Endodermal cell (in vitro differentiated cells): ENCODE data around the gene CCDC27. TPM values are rescaled to one million over a fixed set of nuclear protein-coding genes. Genes with fewer than 3 reads are reported as not detected.
A peak's percentile ranks its signal among the peaks of the same experiment; 100 is the strongest.

ENCODE experiments used
- DNase-seq: peaks from one replicate; pipeline ENCODE4 v3.0.0-alpha.2; 2017
- H3K27ac ChIP-seq: 2 replicates; pipeline ENCODE4 v1.5.1; 2013; ENCODE audit warnings: mild to moderate bottlenecking, low read depth, low read length, moderate library complexity
- H3K27me3 ChIP-seq: 2 replicates; pipeline ENCODE4 v1.6.1; 2013; ENCODE audit warnings: mild to moderate bottlenecking, low read length, moderate library complexity; ENCODE audit not compliant: insufficient read depth, control insufficient read depth, poor library complexity, severe bottlenecking
- H3K36me3 ChIP-seq: 2 replicates; pipeline ENCODE4 v1.7.0; 2013; ENCODE audit warnings: mild to moderate bottlenecking, low read length, moderate library complexity; ENCODE audit not compliant: control insufficient read depth, insufficient read depth
- H3K4me1 ChIP-seq: one replicate; pipeline ENCODE4 v1.7.0; 2013; ENCODE audit warnings: low read length; ENCODE audit not compliant: control insufficient read depth, insufficient read depth
- H3K4me3 ChIP-seq: 2 replicates; pipeline ENCODE4 v1.5.1; 2013; ENCODE audit warnings: mild to moderate bottlenecking, low read length, moderate library complexity
- H3K9ac ChIP-seq: 2 replicates; pipeline ENCODE4 v1.6.1; 2013; ENCODE audit warnings: mild to moderate bottlenecking, low read length, moderate library complexity; ENCODE audit not compliant: poor library complexity, severe bottlenecking; ENCODE audit errors: extremely low read depth
- H3K9me3 ChIP-seq: 2 replicates; pipeline ENCODE4 v1.6.1; 2013; ENCODE audit warnings: mild to moderate bottlenecking, low read length, moderate library complexity; ENCODE audit not compliant: control insufficient read depth
- H3K27ac Mint-ChIP-seq: 2 replicates; pipeline ENCODE4 v1.8.0; 2020; ENCODE audit warnings: mixed read lengths
- H3K27me3 Mint-ChIP-seq: 2 replicates; pipeline ENCODE4 v1.8.0; 2021; ENCODE audit warnings: mild to moderate bottlenecking, mixed read lengths; ENCODE audit not compliant: insufficient read depth
- H3K36me3 Mint-ChIP-seq: 2 replicates; pipeline ENCODE4 v1.8.0; 2020; ENCODE audit warnings: low read depth, mixed read lengths
- H3K4me1 Mint-ChIP-seq: 2 replicates; pipeline ENCODE4 v1.8.0; 2020; ENCODE audit warnings: mixed read lengths
- H3K4me3 Mint-ChIP-seq: 2 replicates; pipeline ENCODE4 v1.8.0; 2020; ENCODE audit warnings: mild to moderate bottlenecking, moderate library complexity, mixed read lengths
- H3K9me3 Mint-ChIP-seq: 2 replicates; pipeline ENCODE4 v1.8.0; 2020; ENCODE audit warnings: mild to moderate bottlenecking, mixed read lengths
- CTCF ChIP-seq: fragments of 200-600 bp; sonication (generic); conservative IDR thresholded peaks from 2 replicates; pipeline ENCODE4 v1.5.0; 2021; ENCODE audit warnings: antibody characterized with exemption, mild to moderate bottlenecking
- WGBS, 2 experiments: methylation state at CpG; one replicate each; pipeline versions ENCODE4 v1.1.5 to v1.1.7; 2013; ENCODE audit warnings: missing lambda C conversion rate in 2 of 2, mixed read lengths in 1 of 2; ENCODE audit not compliant: insufficient coverage in 1 of 2, insufficient read length in 1 of 2; 5-methylcytosine and 5-hydroxymethylcytosine counted together
- total RNA-seq, 2 donors: library from RNA; stranded (reverse); fragmentation: NEBNext Ultra II Directional in 1 of 2; extraction: Animal tissue kit (Norgen Biotek cat#: 25700) in 1 of 2; gene quantifications; 2 replicates in 1 of 2; 3 replicates in 1 of 2; pipeline ENCODE4 v1.2.1, GENCODE V29; 2021

The CCDC27 gene
- total RNA-seq, 2 donors from 2014 or later, result not detected

DNA sequence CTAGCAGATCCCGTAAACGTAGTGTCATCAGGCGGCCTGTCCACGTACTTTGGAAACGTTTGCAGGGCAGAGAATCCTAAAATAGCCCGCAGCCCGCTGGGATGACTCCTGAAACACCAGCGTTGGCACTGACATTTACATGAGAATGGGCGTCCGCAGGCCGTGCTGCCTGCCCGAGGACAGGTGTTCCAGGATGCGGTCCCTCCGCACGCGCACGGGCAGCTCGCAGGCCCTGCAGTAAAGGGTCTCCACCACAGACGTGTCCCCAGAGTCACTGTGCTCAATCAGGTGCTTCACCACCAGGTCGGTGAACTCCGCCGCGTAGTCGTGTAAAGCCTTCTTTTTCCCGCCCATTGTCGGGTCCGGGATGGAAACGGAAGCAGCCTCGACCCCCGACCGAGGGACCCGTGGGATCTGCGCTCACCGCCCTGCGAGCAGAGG, 5.8 kb upstream of the CCDC27 start:
- peak overlapping the region; percentile 83 for H3K4me3 Mint-ChIP-seq
- H3K9me3 Mint-ChIP-seq, result no peaks in the 10 kb centered on the region
- peaks cover 17% of the 10 kb centered on the region for H3K4me1 Mint-ChIP-seq
- H3K36me3 Mint-ChIP-seq, result peaks cover 31% of the 10 kb centered on the region
- Histone ChIP-seq H3K4me3 (peak overlapping the region; percentile 86), H3K9me3 (no peaks in the 10 kb centered on the region), H3K9ac (peak overlapping the region; percentile 51), H3K36me3 (peaks cover 19% of the 10 kb centered on the region), H3K27me3 (peaks cover 9% of the 10 kb centered on the region), H3K27ac (no peak overlapping the region), H3K4me1 (peaks cover 10% of the 10 kb centered on the region)
- peak overlapping the region; percentile 86 for H3K27ac Mint-ChIP-seq
- DNase-seq, result peak; percentile 80
- TF ChIP-seq CTCF, result no peak
- 7 to 10% methylated on average over 19 to 35 of the region's 35 CpGs for WGBS, 2 experiments
- peaks cover 18% of the 10 kb centered on the region for H3K27me3 Mint-ChIP-seq

DNA sequence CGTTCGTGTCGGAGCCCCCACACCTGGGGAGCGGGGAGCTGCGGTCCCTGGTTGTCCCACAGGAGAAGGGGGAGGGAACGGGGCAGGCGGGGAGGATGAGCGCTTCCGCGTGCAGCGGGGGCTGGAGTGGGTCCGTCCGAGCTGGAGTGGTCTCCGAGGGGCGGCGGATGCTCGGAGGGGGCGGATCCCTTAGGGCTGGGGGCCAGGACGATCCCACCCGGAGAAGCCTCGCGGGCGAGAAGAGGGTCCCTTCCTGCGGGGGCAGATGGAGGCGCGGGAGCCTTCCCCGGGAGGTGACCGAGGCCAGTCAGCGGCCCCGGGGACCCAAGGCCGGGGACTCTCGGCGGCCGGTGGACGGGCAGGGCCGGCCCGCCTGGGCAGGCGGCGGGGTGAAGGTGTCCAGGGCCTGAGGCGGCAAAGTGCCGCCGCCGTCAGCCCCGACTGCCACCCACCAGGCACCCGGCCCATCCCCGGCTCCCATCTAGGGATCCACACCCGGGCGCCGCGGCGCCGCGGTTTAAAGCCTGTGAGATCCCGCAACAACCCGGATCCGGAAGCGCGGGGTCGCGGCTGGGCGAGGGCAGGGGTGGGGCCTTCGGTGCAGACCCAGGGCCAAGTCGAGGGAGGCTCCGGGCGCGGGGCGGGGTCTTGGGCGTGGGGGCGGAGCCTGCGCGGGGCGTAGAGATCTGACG, 5.3 kb upstream of the CCDC27 start:
- peak overlapping the region; percentile 86 for H3K27ac Mint-ChIP-seq
- H3K9me3 ChIP-seq, result no peaks in the 10 kb centered on the region
- no peak overlapping the region for H3K27ac ChIP-seq

GRCh38 chr1:3747522-3747848, 4.8 kb upstream of the CCDC27 start:
- H3K27me3 ChIP-seq, result peaks cover 9% of the 10 kb centered on the region
- H3K27ac ChIP-seq, result no peak overlapping the region
- 49% methylated on average over 6 of the region's 6 CpGs; no CpG with 5 or more reads in 1 of the 2 experiments for WGBS, 2 experiments
- H3K27ac Mint-ChIP-seq, result no peak overlapping the region
- H3K9me3 Mint-ChIP-seq, result no peaks in the 10 kb centered on the region
- H3K27me3 Mint-ChIP-seq, result peaks cover 26% of the 10 kb centered on the region
- no peak for DNase-seq
- no peak for TF ChIP-seq CTCF
- H3K9me3 ChIP-seq, result no peaks in the 10 kb centered on the region
- peaks cover 8% of the 10 kb centered on the region for H3K36me3 ChIP-seq
- H3K4me3 ChIP-seq, result peak overlapping the region; percentile 86
- peaks cover 10% of the 10 kb centered on the region for H3K4me1 ChIP-seq
- H3K4me3 Mint-ChIP-seq, result peak overlapping the region; percentile 83
- H3K4me1 Mint-ChIP-seq, result peaks cover 17% of the 10 kb centered on the region
- no peak overlapping the region for H3K9ac ChIP-seq
- peaks cover 21% of the 10 kb centered on the region for H3K36me3 Mint-ChIP-seq

More for the DNA sequence above, 5.3 kb upstream of the CCDC27 start:
- WGBS, 2 experiments, result 0% methylated on average over 16 to 73 of the region's 73 CpGs
- peaks cover 21% of the 10 kb centered on the region for H3K27me3 Mint-ChIP-seq
- H3K36me3 Mint-ChIP-seq, result peaks cover 25% of the 10 kb centered on the region
- H3K4me1 Mint-ChIP-seq, result peaks cover 17% of the 10 kb centered on the region
- H3K9me3 Mint-ChIP-seq, result no peaks in the 10 kb centered on the region
- Histone ChIP-seq H3K36me3 (peaks cover 13% of the 10 kb centered on the region), H3K27me3 (peaks cover 9% of the 10 kb centered on the region), H3K4me3 (peak overlapping the region; percentile 86), H3K9ac (peak overlapping the region; percentile 51), H3K4me1 (peaks cover 10% of the 10 kb centered on the region)
- peak overlapping the region; percentile 83 for H3K4me3 Mint-ChIP-seq
- DNase-seq, result peak; percentile 98
- no peak for TF ChIP-seq CTCF
